Endothelial cell (in vitro differentiated cells): ENCODE results near the gene EIF4G3. TPM values are rescaled to one million over a fixed set of nuclear protein-coding genes. Genes with fewer than 3 reads are reported as not detected.

ENCODE experiments used
- DNase-seq: peaks from one replicate; pipeline ENCODE4 v3.0.0; 2021; ENCODE audit warnings: low spot score
- H3K27ac Mint-ChIP-seq: one replicate; pipeline ENCODE4 v1.8.0; 2021; ENCODE audit warnings: mixed read lengths, inconsistent platforms; ENCODE audit not compliant: unreplicated experiment
- H3K27me3 Mint-ChIP-seq: one replicate; pipeline ENCODE4 v1.8.0; 2021; ENCODE audit warnings: mild to moderate bottlenecking, moderate library complexity, mixed read lengths, inconsistent platforms; ENCODE audit not compliant: unreplicated experiment
- H3K36me3 Mint-ChIP-seq: one replicate; pipeline ENCODE4 v1.8.0; 2021; ENCODE audit warnings: mild to moderate bottlenecking, low read depth, mixed read lengths, inconsistent platforms; ENCODE audit not compliant: unreplicated experiment
- H3K4me1 Mint-ChIP-seq: one replicate; pipeline ENCODE4 v1.8.0; 2021; ENCODE audit warnings: mild to moderate bottlenecking, mixed read lengths, inconsistent platforms; ENCODE audit not compliant: unreplicated experiment
- H3K4me3 Mint-ChIP-seq: one replicate; pipeline ENCODE4 v1.8.0; 2021; ENCODE audit warnings: mild to moderate bottlenecking, mixed read lengths, inconsistent platforms; ENCODE audit not compliant: unreplicated experiment
- H3K9me3 Mint-ChIP-seq: one replicate; pipeline ENCODE4 v1.8.0; 2021; ENCODE audit warnings: mixed read lengths, inconsistent platforms; ENCODE audit not compliant: unreplicated experiment
- total RNA-seq: library from RNA; stranded (reverse); fragmentation: NEBNext Ultra II Directional; extraction: Animal tissue kit (Norgen Biotek cat#: 25700); gene quantifications from one replicate; pipeline ENCODE4 v1.2.1, GENCODE V29; 2021; ENCODE audit not compliant: unreplicated experiment
- TF ChIP-seq, protein P1 (sequence below): fragments of 200-600 bp; sonication (generic); IDR thresholded peaks from one replicate; pipeline ENCODE4 v1.5.0; 2021; ENCODE audit warnings: antibody characterized with exemption; ENCODE audit not compliant: unreplicated experiment

EIF4G3 gene
- total RNA-seq, 1 donor from 2014 or later = 87.6 TPM

DNA sequence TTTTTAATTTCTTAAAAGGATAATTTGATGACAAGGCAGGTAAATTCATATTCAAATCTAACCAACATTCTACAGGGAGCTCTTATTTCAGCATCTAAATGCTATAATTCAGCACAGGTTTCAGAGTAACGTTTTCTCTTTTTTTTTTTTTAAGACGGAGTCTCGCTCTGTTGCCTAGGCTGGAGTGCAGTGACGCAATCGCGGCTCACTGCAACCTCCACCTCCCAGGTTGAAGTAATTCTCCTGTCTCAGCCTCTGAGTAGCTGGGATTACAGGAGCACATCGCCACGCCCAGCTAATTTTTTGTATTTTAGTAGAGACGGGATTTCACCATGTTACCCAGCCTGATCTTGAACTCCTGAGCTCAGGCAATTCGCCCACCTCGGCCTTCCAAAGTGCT, 66.5 kb downstream of the EIF4G3 start:
- TF ChIP-seq, protein P1, sequence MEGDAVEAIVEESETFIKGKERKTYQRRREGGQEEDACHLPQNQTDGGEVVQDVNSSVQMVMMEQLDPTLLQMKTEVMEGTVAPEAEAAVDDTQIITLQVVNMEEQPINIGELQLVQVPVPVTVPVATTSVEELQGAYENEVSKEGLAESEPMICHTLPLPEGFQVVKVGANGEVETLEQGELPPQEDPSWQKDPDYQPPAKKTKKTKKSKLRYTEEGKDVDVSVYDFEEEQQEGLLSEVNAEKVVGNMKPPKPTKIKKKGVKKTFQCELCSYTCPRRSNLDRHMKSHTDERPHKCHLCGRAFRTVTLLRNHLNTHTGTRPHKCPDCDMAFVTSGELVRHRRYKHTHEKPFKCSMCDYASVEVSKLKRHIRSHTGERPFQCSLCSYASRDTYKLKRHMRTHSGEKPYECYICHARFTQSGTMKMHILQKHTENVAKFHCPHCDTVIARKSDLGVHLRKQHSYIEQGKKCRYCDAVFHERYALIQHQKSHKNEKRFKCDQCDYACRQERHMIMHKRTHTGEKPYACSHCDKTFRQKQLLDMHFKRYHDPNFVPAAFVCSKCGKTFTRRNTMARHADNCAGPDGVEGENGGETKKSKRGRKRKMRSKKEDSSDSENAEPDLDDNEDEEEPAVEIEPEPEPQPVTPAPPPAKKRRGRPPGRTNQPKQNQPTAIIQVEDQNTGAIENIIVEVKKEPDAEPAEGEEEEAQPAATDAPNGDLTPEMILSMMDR = no peak
- Mint-ChIP-seq H3K4me3 (no peak overlapping the region), H3K36me3 (no peaks in the 10 kb centered on the region), H3K27ac (no peak overlapping the region), H3K4me1 (peaks cover 14% of the 10 kb centered on the region), H3K27me3 (peaks cover 1% of the 10 kb centered on the region), H3K9me3 (no peaks in the 10 kb centered on the region)
- DNase-seq = no peak

DNA sequence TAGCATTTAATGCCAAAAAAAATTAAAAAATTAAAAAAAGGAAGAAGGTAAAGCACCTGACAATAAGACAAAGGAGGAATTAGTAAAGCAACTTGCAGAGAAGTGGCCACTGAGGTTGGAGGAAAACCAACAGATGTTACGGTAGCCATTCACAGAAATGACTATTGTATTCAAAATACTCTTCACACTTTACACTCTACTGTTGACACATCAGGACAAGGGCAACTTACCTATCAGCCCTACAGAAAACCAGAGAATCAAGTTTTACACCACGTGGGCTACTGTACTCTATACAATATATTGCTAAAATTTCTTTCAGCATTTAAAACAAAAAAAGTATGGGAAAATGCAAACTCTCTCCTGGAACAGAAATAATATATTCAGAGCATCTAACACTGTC, 70.0 kb downstream of the EIF4G3 start:
- DNase-seq = no peak
- Mint-ChIP-seq H3K4me3 (no peak overlapping the region), H3K36me3 (peaks cover 9% of the 10 kb centered on the region), H3K27me3 (peaks cover 1% of the 10 kb centered on the region), H3K9me3 (no peaks in the 10 kb centered on the region), H3K4me1 (peaks cover 18% of the 10 kb centered on the region), H3K27ac (peak overlapping the region; percentile 28)
- TF ChIP-seq, protein P1 = no peak

DNA sequence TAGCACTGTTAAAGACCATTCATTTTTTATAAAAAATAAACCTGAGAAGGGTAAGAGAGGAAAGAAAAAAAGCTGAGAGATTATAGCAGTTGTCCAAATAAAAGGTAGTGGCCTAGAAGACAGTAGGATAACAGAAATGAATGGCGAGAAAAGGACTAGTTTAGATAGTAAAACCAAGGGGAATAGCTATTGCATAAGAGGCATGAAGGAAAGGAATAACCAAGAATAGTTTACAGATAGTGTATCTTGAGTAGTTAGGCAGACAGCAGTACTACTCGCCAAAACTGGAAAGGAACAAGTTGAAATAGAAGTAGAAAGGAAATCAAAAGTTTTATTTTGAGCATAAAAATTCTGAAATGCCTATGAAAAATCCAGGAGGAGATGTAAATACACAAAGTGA, 70.5 kb downstream of the EIF4G3 start:
- H3K4me3 Mint-ChIP-seq = no peak overlapping the region
- H3K36me3 Mint-ChIP-seq = peaks cover 9% of the 10 kb centered on the region
- peak overlapping the region; percentile 76 for H3K27ac Mint-ChIP-seq
- TF ChIP-seq, protein P1 = no peak
- H3K4me1 Mint-ChIP-seq = peaks cover 19% of the 10 kb centered on the region
- H3K27me3 Mint-ChIP-seq = peaks cover 1% of the 10 kb centered on the region
- DNase-seq = no peak
- H3K9me3 Mint-ChIP-seq = no peaks in the 10 kb centered on the region

DNA sequence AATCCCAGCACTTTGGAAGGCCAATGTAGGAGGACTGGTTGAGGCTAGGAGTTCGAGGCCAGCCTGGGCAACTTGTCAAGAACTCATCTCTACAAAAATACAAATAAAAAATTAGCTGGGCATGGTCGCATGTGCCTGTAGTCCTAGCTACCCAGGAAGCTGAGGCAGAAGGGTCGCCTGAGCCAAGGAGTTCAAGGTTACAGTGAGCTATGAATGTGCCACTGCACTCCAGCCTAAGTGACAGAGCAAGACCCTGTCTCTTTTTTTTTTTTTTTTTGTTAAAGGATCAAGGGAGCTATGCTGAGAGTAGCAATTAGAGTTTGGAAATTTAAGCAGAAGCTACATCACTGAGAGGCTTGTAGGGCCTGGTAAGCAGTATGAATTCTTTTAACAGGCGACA, 70.9 kb downstream of the EIF4G3 start:
- peaks cover 1% of the 10 kb centered on the region for H3K27me3 Mint-ChIP-seq
- DNase-seq = no peak
- no peak overlapping the region for H3K27ac Mint-ChIP-seq
- H3K36me3 Mint-ChIP-seq = peaks cover 9% of the 10 kb centered on the region
- peaks cover 23% of the 10 kb centered on the region for H3K4me1 Mint-ChIP-seq
- H3K4me3 Mint-ChIP-seq = no peak overlapping the region
- TF ChIP-seq, protein P1 = no peak
- H3K9me3 Mint-ChIP-seq = no peaks in the 10 kb centered on the region

DNA sequence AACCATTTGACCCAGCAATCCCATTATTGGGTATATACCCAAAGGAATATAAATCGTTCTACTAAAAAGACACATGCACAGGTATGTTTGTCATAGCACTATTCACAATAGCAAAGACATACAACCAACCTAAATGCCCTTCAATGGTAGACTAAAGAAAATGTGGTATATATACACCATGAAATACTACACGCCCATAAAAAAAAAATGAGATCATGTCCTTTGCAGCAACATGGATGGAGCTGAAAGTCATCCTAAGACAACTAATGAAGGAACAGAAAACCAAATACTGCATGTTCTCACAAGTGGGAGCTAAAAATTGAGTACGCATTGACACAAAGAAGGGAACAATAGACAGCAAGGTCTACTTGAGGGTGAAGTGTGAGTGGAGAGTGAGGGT, 72.0 kb downstream of the EIF4G3 start:
- no peak for DNase-seq
- TF ChIP-seq, protein P1 = no peak
- H3K27me3 Mint-ChIP-seq = peaks cover under 1% of the 10 kb centered on the region
- no peaks in the 10 kb centered on the region for H3K9me3 Mint-ChIP-seq
- peaks cover 34% of the 10 kb centered on the region for H3K4me1 Mint-ChIP-seq
- peaks cover 13% of the 10 kb centered on the region for H3K36me3 Mint-ChIP-seq
- peak overlapping the region; percentile 48 for H3K4me3 Mint-ChIP-seq
- no peak overlapping the region for H3K27ac Mint-ChIP-seq
